GM19043 (cell line): ENCODE results near the gene CIAO2A.
"Not testable (repeated sequence)": the region's sequence is repeated elsewhere in the genome, so short reads cannot be mapped to it uniquely, and the experiment has no call there.

ENCODE experiments used
- ATAC-seq: cut with Tn5 transposase; IDR thresholded peaks from one replicate; pipeline ENCODE4 v1.9.1; 2021; ENCODE audit warnings: low read depth; ENCODE audit not compliant: unreplicated experiment

The CIAO2A gene

GRCh38 chr15:64112073-64112772 is 18.6 kb upstream of the CIAO2A start:
- no peak for ATAC-seq

GRCh38 chr15:64111679-64112050 is 18.0 kb upstream of the CIAO2A start:
- no peak for ATAC-seq

GRCh38 chr15:64110950-64111678 is 17.5 kb upstream of the CIAO2A start:
- no peak for ATAC-seq

- not testable (repeated sequence) for ATAC-seq
Observed at GRCh38 chr15:64110108-64110701, 16.6 kb upstream of the CIAO2A start.

- no peak for ATAC-seq
Observed at GRCh38 chr15:64107337-64107736, 13.7 kb upstream of the CIAO2A start.

GRCh38 chr15:64105113-64105704 is 11.6 kb upstream of the CIAO2A start:
- ATAC-seq, result no peak

GRCh38 chr15:64102497-64102896 is 8.9 kb upstream of the CIAO2A start:
- no peak for ATAC-seq

GRCh38 chr15:64100958-64101357 is 7.3 kb upstream of the CIAO2A start:
- ATAC-seq, result no peak

GRCh38 chr15:64099379-64099778 is 5.7 kb upstream of the CIAO2A start:
- ATAC-seq, result no peak

GRCh38 chr15:64096668-64097384 is 3.2 kb upstream of the CIAO2A start:
- no peak for ATAC-seq

GRCh38 chr15:64095795-64096667 is 2.4 kb upstream of the CIAO2A start, which contains the start of gene SNX1:
Gene SNX1 (plus strand): TSS chr15:64095982. CDS start chr15:64096014, 32 bp downstream.
- no peak for ATAC-seq

GRCh38 chr15:64095431-64095794 is 1.8 kb upstream of the CIAO2A start:
- ATAC-seq, result no peak

- peak; percentile 4 for ATAC-seq
Observed at GRCh38 chr15:64092864-64093626, 593 bp downstream of the CIAO2A start.

- no peak for ATAC-seq
Observed at GRCh38 chr15:64092075-64092820, 1.4 kb downstream of the CIAO2A start.

- no peak for ATAC-seq
Observed at GRCh38 chr15:64090527-64090926, 3.1 kb downstream of the CIAO2A start.

GRCh38 chr15:64089543-64090280 is 3.9 kb downstream of the CIAO2A start:
- ATAC-seq, result no peak

GRCh38 chr15:64082757-64083156 is 10.9 kb downstream of the CIAO2A start:
- ATAC-seq, result no peak

- ATAC-seq, result not testable (repeated sequence)
Observed at GRCh38 chr15:64073496-64073895, 20.1 kb downstream of the CIAO2A start.
